HG03378 (cell line): ENCODE data around the gene E2F6.

ENCODE experiments used
- ATAC-seq: cut with Tn5 transposase; IDR thresholded peaks from one replicate; pipeline ENCODE4 v1.9.1; 2021; ENCODE audit warnings: mild to moderate bottlenecking, moderate library complexity; ENCODE audit not compliant: unreplicated experiment

The E2F6 gene

GRCh38 chr2:11458753-11459152 is 7.2 kb downstream of the E2F6 start:
- ATAC-seq, result no peak

GRCh38 chr2:11457935-11458334 is 8.0 kb downstream of the E2F6 start:
- no peak for ATAC-seq

- no peak for ATAC-seq
Observed at GRCh38 chr2:11456251-11456650, 9.7 kb downstream of the E2F6 start.

GRCh38 chr2:11454824-11455223 is 11.1 kb downstream of the E2F6 start:
- ATAC-seq, result no peak

- ATAC-seq, result no peak
Observed at GRCh38 chr2:11450791-11451190, 15.2 kb downstream of the E2F6 start.

- no peak for ATAC-seq
Observed at GRCh38 chr2:11446733-11447248, 19.2 kb downstream of the E2F6 start.

GRCh38 chr2:11444737-11445136 is 21.2 kb downstream of the E2F6 start:
- no peak for ATAC-seq

GRCh38 chr2:11438555-11439080 is 27.3 kb downstream of the E2F6 start:
- no peak for ATAC-seq

- ATAC-seq, result no peak
Observed at GRCh38 chr2:11437602-11438001, 28.4 kb downstream of the E2F6 start.

- ATAC-seq, result no peak
Observed at GRCh38 chr2:11435036-11435435, 30.9 kb downstream of the E2F6 start.

- no peak for ATAC-seq
Observed at GRCh38 chr2:11434443-11434842, 31.5 kb downstream of the E2F6 start.

- ATAC-seq, result no peak
Observed at GRCh38 chr2:11433822-11434221, 32.1 kb downstream of the E2F6 start.

GRCh38 chr2:11430729-11431128 is 35.2 kb downstream of the E2F6 start:
- no peak for ATAC-seq

GRCh38 chr2:11427224-11427623 is 38.7 kb downstream of the E2F6 start:
- no peak for ATAC-seq

- ATAC-seq, result no peak
Observed at GRCh38 chr2:11422901-11423435, 43.0 kb downstream of the E2F6 start.

- ATAC-seq, result no peak
Observed at GRCh38 chr2:11422491-11422865, 43.5 kb downstream of the E2F6 start.

GRCh38 chr2:11421863-11422490 is 44.0 kb downstream of the E2F6 start:
- no peak for ATAC-seq

GRCh38 chr2:11420671-11421070 is 45.3 kb downstream of the E2F6 start:
- no peak for ATAC-seq

GRCh38 chr2:11420190-11420589 is 45.8 kb downstream of the E2F6 start:
- no peak for ATAC-seq

- ATAC-seq, result no peak
Observed at GRCh38 chr2:11419781-11420180, 46.2 kb downstream of the E2F6 start.

GRCh38 chr2:11417946-11418585 is 47.9 kb downstream of the E2F6 start:
- ATAC-seq, result no peak

- no peak for ATAC-seq
Observed at GRCh38 chr2:11416931-11417330, 49.0 kb downstream of the E2F6 start.
